ENCODE data around the gene PIBF1.

PIBF1 gene

GRCh38 chr13:73056565-73056962 lies 274.6 kb downstream of the PIBF1 start:
- H3K79me2 ChIP-seq: no peaks in the 10 kb centered on the region
- no peak overlapping the region for H3K4me2 ChIP-seq (ENCODE audit: low read length)
- no peaks in the 10 kb centered on the region for H3K9me3 ChIP-seq (ENCODE audit: control insufficient read depth, low read length)
- no peak for TF ChIP-seq CTCF (IDR thresholded peaks at IDR 0.05)
- H3K36me3 ChIP-seq (ENCODE audit: control insufficient read depth, insufficient read depth, low read length): no peaks in the 10 kb centered on the region
- H3K4me3 ChIP-seq (ENCODE audit: low read depth, low read length): no peak overlapping the region
- H3K9ac ChIP-seq: no peak overlapping the region
- no peaks in the 10 kb centered on the region for H3K27me3 ChIP-seq (ENCODE audit: control insufficient read depth, insufficient read depth, low read length)
- H3K4me1 ChIP-seq: no peaks in the 10 kb centered on the region
- H3K27ac ChIP-seq: no peak overlapping the region
- no peak overlapping the region for H2AFZ ChIP-seq

GRCh38 chr13:73057284-73058063 lies 275.5 kb downstream of the PIBF1 start:
- no peak overlapping the region for H3K9ac ChIP-seq
- no peaks in the 10 kb centered on the region for H3K79me2 ChIP-seq
- no peak overlapping the region for H2AFZ ChIP-seq
- H3K4me2 ChIP-seq (ENCODE audit: low read length): no peak overlapping the region
- no peak overlapping the region for H3K27ac ChIP-seq
- H3K27me3 ChIP-seq (ENCODE audit: control insufficient read depth, insufficient read depth, low read length): no peaks in the 10 kb centered on the region
- H3K9me3 ChIP-seq (ENCODE audit: control insufficient read depth, low read length): no peaks in the 10 kb centered on the region
- H3K4me3 ChIP-seq (ENCODE audit: low read depth, low read length): no peak overlapping the region
- H3K36me3 ChIP-seq (ENCODE audit: control insufficient read depth, insufficient read depth, low read length): no peaks in the 10 kb centered on the region
- TF ChIP-seq CTCF (IDR thresholded peaks at IDR 0.05): no peak
- H3K4me1 ChIP-seq: no peaks in the 10 kb centered on the region

- no peaks in the 10 kb centered on the region for H3K9me3 ChIP-seq (ENCODE audit: control insufficient read depth, low read length)
- H2AFZ ChIP-seq: peak overlapping the region; percentile 89
- no peak for TF ChIP-seq CTCF (IDR thresholded peaks at IDR 0.05)
- no peaks in the 10 kb centered on the region for H3K79me2 ChIP-seq
- H3K4me2 ChIP-seq (ENCODE audit: low read length): no peak overlapping the region
- no peaks in the 10 kb centered on the region for H3K4me1 ChIP-seq
- no peaks in the 10 kb centered on the region for H3K36me3 ChIP-seq (ENCODE audit: control insufficient read depth, insufficient read depth, low read length)
- no peak overlapping the region for H3K9ac ChIP-seq
- no peaks in the 10 kb centered on the region for H3K27me3 ChIP-seq (ENCODE audit: control insufficient read depth, insufficient read depth, low read length)
- no peak overlapping the region for H3K4me3 ChIP-seq (ENCODE audit: low read depth, low read length)
- H3K27ac ChIP-seq: no peak overlapping the region
Observed at GRCh38 chr13:73058064-73058313, 276.1 kb downstream of the PIBF1 start.

GRCh38 chr13:73058432-73058735 lies 276.5 kb downstream of the PIBF1 start:
- Histone ChIP-seq H2AFZ (peak overlapping the region; percentile 89), H3K79me2 (no peaks in the 10 kb centered on the region), H3K36me3 (ENCODE audit: control insufficient read depth, insufficient read depth, low read length) (no peaks in the 10 kb centered on the region), H3K4me3 (ENCODE audit: low read depth, low read length) (peak overlapping the region; percentile 60), H3K4me2 (ENCODE audit: low read length) (peak overlapping the region; percentile 69), H3K4me1 (no peaks in the 10 kb centered on the region), H3K9me3 (ENCODE audit: control insufficient read depth, low read length) (no peaks in the 10 kb centered on the region), H3K27ac (no peak overlapping the region), H3K27me3 (ENCODE audit: control insufficient read depth, insufficient read depth, low read length) (no peaks in the 10 kb centered on the region), H3K9ac (no peak overlapping the region)
- TF ChIP-seq CTCF (IDR thresholded peaks at IDR 0.05): no peak

DNA sequence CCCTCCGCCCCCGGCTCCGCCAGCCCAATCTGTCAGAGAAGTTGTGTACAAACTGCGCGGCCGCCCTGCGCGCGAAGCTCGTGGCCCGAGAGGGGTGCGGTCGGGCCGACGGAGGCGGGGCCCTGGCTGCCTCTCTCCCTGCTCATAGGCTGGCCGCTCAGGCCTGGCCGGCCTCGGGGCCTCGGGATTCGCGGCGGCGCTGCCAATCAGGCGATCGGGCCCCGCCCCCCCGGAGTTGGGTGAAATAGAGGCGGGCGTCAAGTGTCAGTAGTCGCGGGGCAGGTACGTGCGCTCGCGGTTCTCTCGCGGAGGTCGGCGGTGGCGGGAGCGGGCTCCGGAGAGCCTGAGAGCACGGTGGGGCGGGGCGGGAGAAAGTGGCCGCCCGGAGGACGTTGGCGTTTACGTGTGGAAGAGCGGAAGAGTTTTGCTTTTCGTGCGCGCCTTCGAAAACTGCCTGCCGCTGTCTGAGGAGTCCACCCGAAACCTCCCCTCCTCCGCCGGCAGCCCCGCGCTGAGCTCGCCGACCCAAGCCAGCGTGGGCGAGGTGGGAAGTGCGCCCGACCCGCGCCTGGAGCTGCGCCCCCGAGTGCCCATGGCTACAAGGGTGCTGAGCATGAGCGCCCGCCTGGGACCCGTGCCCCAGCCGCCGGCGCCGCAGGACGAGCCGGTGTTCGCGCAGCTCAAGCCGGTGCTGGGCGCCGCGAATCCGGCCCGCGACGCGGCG lies 277.0 kb downstream of the PIBF1 start, which contains the start of gene KLF5:
TSS of gene KLF5 (plus strand) at position 270 of the 724 bp plus-strand sequence. CDS start at position 593, 323 bp downstream.
- Histone ChIP-seq H3K36me3 (ENCODE audit: control insufficient read depth, insufficient read depth, low read length) (no peaks in the 10 kb centered on the region), H3K79me2 (no peaks in the 10 kb centered on the region), H3K4me2 (ENCODE audit: low read length) (peak within 1 kb of the TSS; percentile 69), H3K9ac (no peak within 1 kb of the TSS), H3K27me3 (ENCODE audit: control insufficient read depth, insufficient read depth, low read length) (no peaks in the 10 kb centered on the region), H3K4me1 (no peaks in the 10 kb centered on the region), H2AFZ (peak within 1 kb of the TSS; percentile 89), H3K4me3 (ENCODE audit: low read depth, low read length) (peak within 1 kb of the TSS; percentile 60), H3K9me3 (ENCODE audit: control insufficient read depth, low read length) (no peaks in the 10 kb centered on the region), H3K27ac (peak within 1 kb of the TSS; percentile 42)
- TF ChIP-seq CTCF (IDR thresholded peaks at IDR 0.05): no peak

All from parathyroid adenoma (tissue), 2 donors.